SU-DHL-6 (cell line): Measurements from ENCODE around the gene KCND2.

Experiments
- CTCF ChIP-seq: fragments of 200-600 bp; sonication (generic); IDR thresholded peaks from one replicate; pipeline ENCODE4 v1.5.1; 2017; ENCODE audit warnings: antibody characterized with exemption, mild to moderate bottlenecking, low read length, moderate library complexity; ENCODE audit not compliant: insufficient read depth, poor library complexity, severe bottlenecking
- EZH2phosphoT487 ChIP-seq: fragments of 200-600 bp; sonication (generic), shearing (Covaris generic); conservative IDR thresholded peaks from 2 replicates; pipeline ENCODE4 v1.6.1; 2018; ENCODE audit warnings: mild to moderate bottlenecking, antibody characterized with exemption, low read length, moderate library complexity, mixed read lengths

- TF ChIP-seq CTCF (no peak), EZH2phosphoT487 (no peak)
These were observed 468.5 kb downstream of the KCND2 start for GRCh38 chr7:120741371-120742042.
